Endothelial cell of umbilical vein (primary cell): ENCODE results near the gene OPRM1. TPM values are rescaled to one million over a fixed set of nuclear protein-coding genes. Genes with fewer than 3 reads are reported as not detected.

Source experiments
- BruUV-seq: library from RNA; stranded (reverse); fragments of 400-500 nt; replicated peaks from 2 replicates; lab custom pipeline; 2021; lab: Mats Ljungman, UMichigan
- CTCF ChIA-PET: fragments of 300-600, 350-600 bp; sonication (Branson Sonifier 250); formaldehyde crosslinking; loops from one replicate; lab custom pipeline; 2021; ENCODE audit warnings: antibody characterized with exemption, inconsistent platforms; lab: Charles Lee
- POLR2A ChIA-PET: fragments of 300-600, 350-600 bp; sonication (Branson Sonifier 250); formaldehyde crosslinking; loops from one replicate; lab custom pipeline; 2021; ENCODE audit warnings: antibody characterized with exemption, inconsistent platforms; lab: Charles Lee
- DNase-seq: peaks from one replicate; pipeline ENCODE4 v3.0.0-alpha.2; 2011; ENCODE audit warnings: low read depth, low spot score
- FAIRE-seq: peaks from 2 replicates; lab custom pipeline; 2011; peaks lifted over from hg19 to GRCh38; lab: Jason Lieb, UNC
- H2AFZ ChIP-seq: 2 replicates; pipeline ENCODE4 v1.6.0; 2012; ENCODE audit warnings: low read depth, low read length, control low read depth, inconsistent platforms
- H3K27ac ChIP-seq: 2 replicates; pipeline ENCODE4 v1.5.1; 2011; ENCODE audit warnings: low read depth, mild to moderate bottlenecking, control low read depth, low read length, moderate library complexity; ENCODE audit not compliant: insufficient read depth
- H3K27me3 ChIP-seq, 2 experiments: 2 replicates each; pipeline versions ENCODE4 v1.6.0 to v1.6.1; 2011; ENCODE audit warnings: low read length in 2 of 2, mixed read lengths in 1 of 2; ENCODE audit not compliant: control insufficient read depth in 2 of 2, insufficient read depth in 2 of 2
- H3K36me3 ChIP-seq, 2 experiments: 2 replicates in 1 of 2; 3 replicates in 1 of 2; pipeline ENCODE4 v1.5.1; 2011; ENCODE audit warnings: low read length in 2 of 2, mild to moderate bottlenecking in 1 of 2, moderate library complexity in 1 of 2; ENCODE audit not compliant: control insufficient read depth in 2 of 2, insufficient read depth in 2 of 2; ENCODE audit errors: extremely low read depth in 1 of 2
- H3K4me1 ChIP-seq: 3 replicates; pipeline ENCODE4 v1.5.1; 2011; ENCODE audit warnings: mild to moderate bottlenecking, low read length; ENCODE audit not compliant: control insufficient read depth, insufficient read depth; ENCODE audit errors: extremely low read depth
- H3K4me2 ChIP-seq: 2 replicates; pipeline ENCODE4 v1.6.1; 2011; ENCODE audit warnings: low read length, control low read depth, mixed read lengths; ENCODE audit not compliant: insufficient read depth
- H3K4me3 ChIP-seq, 3 experiments: fragments of 200-600 bp in 1 of 3; sonication (generic), shearing (Covaris generic) in 1 of 3; replicated peaks in 1 of 3; 2 replicates each; pipeline ENCODE4 v1.5.1; 2011 to 2016; ENCODE audit warnings: control low read depth in 3 of 3, low read length in 3 of 3, mild to moderate bottlenecking in 2 of 3, inconsistent platforms in 1 of 3, low read depth in 1 of 3, moderate library complexity in 1 of 3; ENCODE audit not compliant: insufficient read depth in 1 of 3
- H3K79me2 ChIP-seq: 2 replicates; pipeline ENCODE4 v1.6.0; 2012; ENCODE audit warnings: low read length, inconsistent platforms; ENCODE audit not compliant: control insufficient read depth, insufficient read depth
- H3K9ac ChIP-seq: replicated peaks from 2 replicates; pipeline ENCODE3; 2011; ENCODE audit warnings: low read length, control low read depth; ENCODE audit not compliant: insufficient read depth; ENCODE audit errors: extremely low read depth
- H3K9me1 ChIP-seq: replicated peaks from 3 replicates; pipeline ENCODE4 v1.6.0; 2011; ENCODE audit warnings: mild to moderate bottlenecking, low read length; ENCODE audit not compliant: control insufficient read depth, insufficient read depth; ENCODE audit errors: extremely low read depth
- H3K9me3 ChIP-seq: replicated peaks from 2 replicates; pipeline ENCODE4 v1.5.1; 2012; ENCODE audit warnings: low read length, inconsistent platforms; ENCODE audit not compliant: control insufficient read depth, insufficient read depth
- H4K20me1 ChIP-seq: replicated peaks from 2 replicates; pipeline ENCODE3; 2011; ENCODE audit warnings: mild to moderate bottlenecking, low read length; ENCODE audit not compliant: control insufficient read depth, insufficient read depth; ENCODE audit errors: extremely low read depth
- EZH2 ChIP-seq: IDR thresholded peaks from 2 replicates; pipeline ENCODE4 v1.6.1; 2012; ENCODE audit warnings: borderline replicate concordance, low read depth, mild to moderate bottlenecking, moderate library complexity, low read length, inconsistent platforms; ENCODE audit not compliant: severe bottlenecking
- FOS ChIP-seq: IDR thresholded peaks from 2 replicates; pipeline ENCODE4 v1.6.1; 2011; ENCODE audit warnings: mild to moderate bottlenecking, low read length, moderate library complexity, borderline replicate concordance; ENCODE audit not compliant: insufficient read depth
- GATA2 ChIP-seq: IDR thresholded peaks from 2 replicates; pipeline ENCODE4 v1.7.0; 2011; ENCODE audit warnings: low read depth, mild to moderate bottlenecking, moderate library complexity, mixed read lengths, low read length; ENCODE audit not compliant: insufficient read length, insufficient read depth
- JUN ChIP-seq: IDR thresholded peaks from 2 replicates; pipeline ENCODE4 v1.6.1; 2011; ENCODE audit warnings: borderline replicate concordance, low read depth; ENCODE audit not compliant: insufficient read length, insufficient read depth
- POLR2A ChIP-seq: IDR thresholded peaks from 2 replicates; pipeline ENCODE4 v1.6.1; 2012; ENCODE audit warnings: low read depth, mild to moderate bottlenecking, control low read depth, low read length
- POLR2AphosphoS5 ChIP-seq: IDR thresholded peaks from 2 replicates; pipeline ENCODE4 v1.6.1; 2012; ENCODE audit warnings: low read depth, mild to moderate bottlenecking, control low read depth, low read length, moderate library complexity; ENCODE audit not compliant: insufficient read depth
- dilution Hi-C: fragments of 300-500 bp; cut with MboI; formaldehyde crosslinking; loops from one replicate; pipeline ENCODE4 v1.15.0; 2019; ENCODE audit warnings: low sequenced_read_pairs; ENCODE audit not compliant: extremely low pct_ligation_motif_present
- intact Hi-C: fragments of 100-400 bp; cut with micrococcal nuclease; formaldehyde crosslinking; loops from one replicate; pipeline ENCODE4 v1.10.0; 2022
- polyA plus RNA-seq, 4 experiments: library from polyadenylated mRNA; depleted of rRNA in 3 of 4; stranded (reverse) in 3 of 4; unstranded in 1 of 4; fragments of >200 nt; gene quantifications; 2 replicates each; pipeline versions ENCODE4 v1.2.1 to v1.2.3, GENCODE V29; 2011 to 2012; ENCODE audit warnings: missing spikeins in 1 of 4
- total RNA-seq: library from RNA; stranded (reverse); gene quantifications from 2 replicates; pipeline ENCODE4 v1.2.3, GENCODE V29; 2021
- TF ChIP-seq, protein P1 (sequence below), 2 donors: IDR thresholded peaks; 1 replicate in 1 of 2; 2 replicates in 1 of 2; pipeline ENCODE4 v1.5.1; 2011; ENCODE audit warnings: low read length in 2 of 2, mild to moderate bottlenecking in 2 of 2, moderate library complexity in 2 of 2, control low read depth in 1 of 2, inconsistent platforms in 1 of 2, low read depth in 1 of 2; ENCODE audit not compliant: insufficient read depth in 1 of 2; ENCODE audit errors: extremely low read depth in 1 of 2

The OPRM1 gene
- total and polyA plus RNA-seq, 2 donors (not counting 3 experiments of a cell fraction or from before 2014, with no cell fraction given): not detected

DNA sequence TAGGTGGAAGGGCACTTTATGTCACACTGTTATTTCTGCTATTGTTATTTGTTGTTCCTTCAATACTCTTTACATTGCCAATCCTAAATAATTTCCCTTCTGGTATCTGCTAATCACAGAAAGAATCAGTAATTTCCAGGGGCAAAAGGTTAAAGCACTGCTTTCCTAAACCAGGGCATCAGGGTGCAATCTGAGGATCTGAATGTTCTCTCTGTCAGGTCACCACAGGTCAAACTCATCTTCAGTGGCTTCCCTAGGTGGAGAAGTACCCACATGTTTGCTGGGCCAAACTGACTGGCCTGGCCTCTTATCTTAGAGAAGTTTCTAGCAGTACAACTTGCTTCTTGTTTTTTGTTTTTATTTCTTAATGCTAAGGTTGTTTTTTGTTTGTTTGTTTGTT is 118.7 kb downstream of the OPRM1 start:
- dilution Hi-C loops: no loop called here
- no peaks in the 10 kb centered on the region for H3K27me3 ChIP-seq
- FAIRE-seq: no peak
- TF ChIP-seq, protein P1, sequence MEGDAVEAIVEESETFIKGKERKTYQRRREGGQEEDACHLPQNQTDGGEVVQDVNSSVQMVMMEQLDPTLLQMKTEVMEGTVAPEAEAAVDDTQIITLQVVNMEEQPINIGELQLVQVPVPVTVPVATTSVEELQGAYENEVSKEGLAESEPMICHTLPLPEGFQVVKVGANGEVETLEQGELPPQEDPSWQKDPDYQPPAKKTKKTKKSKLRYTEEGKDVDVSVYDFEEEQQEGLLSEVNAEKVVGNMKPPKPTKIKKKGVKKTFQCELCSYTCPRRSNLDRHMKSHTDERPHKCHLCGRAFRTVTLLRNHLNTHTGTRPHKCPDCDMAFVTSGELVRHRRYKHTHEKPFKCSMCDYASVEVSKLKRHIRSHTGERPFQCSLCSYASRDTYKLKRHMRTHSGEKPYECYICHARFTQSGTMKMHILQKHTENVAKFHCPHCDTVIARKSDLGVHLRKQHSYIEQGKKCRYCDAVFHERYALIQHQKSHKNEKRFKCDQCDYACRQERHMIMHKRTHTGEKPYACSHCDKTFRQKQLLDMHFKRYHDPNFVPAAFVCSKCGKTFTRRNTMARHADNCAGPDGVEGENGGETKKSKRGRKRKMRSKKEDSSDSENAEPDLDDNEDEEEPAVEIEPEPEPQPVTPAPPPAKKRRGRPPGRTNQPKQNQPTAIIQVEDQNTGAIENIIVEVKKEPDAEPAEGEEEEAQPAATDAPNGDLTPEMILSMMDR (IDR thresholded peaks at IDR 0.05; ENCODE audit: extremely low read depth in 1 of 2, insufficient read depth in 1 of 2, low read depth in 1 of 2, low read length in 2 of 2): no peak
- TF ChIP-seq EZH2: no peak
- CTCF ChIA-PET: interaction anchor here (1.4 to 2.1 kb wide), 5 partner anchors 13 to 252 kb away, joined by 3 to 17 read pairs (median 4); no protein-coding TSS in a partner anchor
- no peaks in the 10 kb centered on the region for H4K20me1 ChIP-seq
- H3K4me1 ChIP-seq: no peaks in the 10 kb centered on the region
- DNase-seq: no peak
- H3K9ac ChIP-seq: no peak overlapping the region
- no peaks in the 10 kb centered on the region for H3K79me2 ChIP-seq
- intact Hi-C loops: loop anchor here (2.0 to 10.0 kb wide), 2 partner anchors 575 to 1017 kb away; partner anchors contain the start of gene SCAF8
- no peak overlapping the region for H3K27ac ChIP-seq
- no peaks in the 10 kb centered on the region for H3K36me3 ChIP-seq
- no peaks in the 10 kb centered on the region for H3K9me1 ChIP-seq
- no peaks in the 10 kb centered on the region for H3K9me3 ChIP-seq
- no peak overlapping the region for H3K4me2 ChIP-seq
- H2AFZ ChIP-seq: no peak overlapping the region
- no peak overlapping the region for H3K4me3 ChIP-seq
- no TSS peak for BruUV-seq
- POLR2A ChIA-PET: no interaction called here

DNA sequence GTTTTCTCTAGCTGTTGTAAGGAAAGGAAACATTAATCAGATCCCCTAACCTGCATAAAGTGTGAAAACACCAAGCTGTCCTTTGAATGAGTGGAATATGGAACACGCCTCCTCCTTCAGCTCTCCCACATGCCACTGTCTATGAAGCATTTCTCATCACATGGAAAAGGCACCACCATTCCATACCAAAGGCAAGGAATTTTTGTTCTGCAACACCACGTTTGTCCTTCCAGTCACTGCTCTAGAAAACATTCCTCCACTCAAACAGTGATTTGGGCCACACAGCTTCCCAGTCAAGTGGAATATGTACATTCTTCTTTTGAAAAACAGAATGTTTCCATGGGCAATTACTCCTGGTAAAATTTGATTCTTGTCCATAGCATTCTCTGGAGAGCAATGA is 120.1 kb downstream of the OPRM1 start:
- H3K4me1 ChIP-seq: no peaks in the 10 kb centered on the region
- H3K9me1 ChIP-seq: no peaks in the 10 kb centered on the region
- BruUV-seq: no TSS peak
- H3K9ac ChIP-seq: no peak overlapping the region
- no peaks in the 10 kb centered on the region for H3K9me3 ChIP-seq
- no peak overlapping the region for H3K27ac ChIP-seq
- CTCF ChIA-PET: interaction anchor here (1.3 to 2.0 kb wide), 5 partner anchors 11 to 517 kb away, joined by 3 to 12 read pairs (median 7); no protein-coding TSS in a partner anchor
- H3K36me3 ChIP-seq: no peaks in the 10 kb centered on the region
- H2AFZ ChIP-seq: no peak overlapping the region
- DNase-seq: no peak
- intact Hi-C loops: loop anchor here (10.0 kb wide), 1 partner anchor 1016 kb away; no protein-coding TSS in a partner anchor
- H3K4me3 ChIP-seq: no peak overlapping the region
- FAIRE-seq: no peak
- H4K20me1 ChIP-seq: no peaks in the 10 kb centered on the region
- TF ChIP-seq POLR2AphosphoS5: no peak
- TF ChIP-seq, protein P1 (IDR thresholded peaks at IDR 0.05; ENCODE audit: extremely low read depth in 1 of 2, insufficient read depth in 1 of 2, low read depth in 1 of 2, low read length in 2 of 2): no peak
- TF ChIP-seq FOS: no peak
- TF ChIP-seq JUN: no peak
- no peak for TF ChIP-seq EZH2
- TF ChIP-seq GATA2: no peak
- no peak for TF ChIP-seq POLR2A
- H3K79me2 ChIP-seq: no peaks in the 10 kb centered on the region
- POLR2A ChIA-PET: no interaction called here
- no peak overlapping the region for H3K4me2 ChIP-seq
- dilution Hi-C loops: no loop called here
- peaks cover 0 to 3% of the 10 kb centered on the region in 2 experiments for H3K27me3 ChIP-seq
